GM18511 (cell line): ENCODE measurements around the gene GATA5.
"Not testable (repeated sequence)": the region's sequence is repeated elsewhere in the genome, so short reads cannot be mapped to it uniquely, and the experiment has no call there.

Source experiments
- ATAC-seq: cut with Tn5 transposase; IDR thresholded peaks from one replicate; pipeline ENCODE4 v1.9.1; 2021; ENCODE audit warnings: mild to moderate bottlenecking, moderate library complexity; ENCODE audit not compliant: unreplicated experiment

Gene GATA5

GRCh38 chr20:62433658-62434497, 41.9 kb downstream of the GATA5 start:
- ATAC-seq: no peak

- no peak for ATAC-seq
Observed at GRCh38 chr20:62430866-62431447, 44.8 kb downstream of the GATA5 start.

GRCh38 chr20:62430311-62430853, 45.4 kb downstream of the GATA5 start:
- no peak for ATAC-seq

- no peak for ATAC-seq
Observed at GRCh38 chr20:62429455-62430310, 46.1 kb downstream of the GATA5 start.

- no peak for ATAC-seq
Observed at GRCh38 chr20:62428396-62429295, 47.1 kb downstream of the GATA5 start.

- no peak for ATAC-seq
Observed at GRCh38 chr20:62428002-62428372, 47.8 kb downstream of the GATA5 start.

- no peak for ATAC-seq
Observed at GRCh38 chr20:62427172-62428001, 48.4 kb downstream of the GATA5 start, which contains the start of gene RBBP8NL. RBBP8NL (minus strand) TSS chr20:62427539; CDS start chr20:62419647, 7,892 bp downstream.

GRCh38 chr20:62426699-62427131, 49.1 kb downstream of the GATA5 start:
- ATAC-seq: no peak

GRCh38 chr20:62426059-62426348, 49.8 kb downstream of the GATA5 start:
- not testable (repeated sequence) for ATAC-seq

GRCh38 chr20:62425281-62426058, 50.3 kb downstream of the GATA5 start:
- no peak for ATAC-seq

GRCh38 chr20:62424249-62425107, 51.3 kb downstream of the GATA5 start:
- ATAC-seq: no peak

- no peak for ATAC-seq
Observed at GRCh38 chr20:62423326-62423706, 52.5 kb downstream of the GATA5 start.

- ATAC-seq: no peak
Observed at GRCh38 chr20:62422636-62423325, 53.0 kb downstream of the GATA5 start.

- no peak for ATAC-seq
Observed at GRCh38 chr20:62421716-62421990, 54.1 kb downstream of the GATA5 start.

- no peak for ATAC-seq
Observed at GRCh38 chr20:62420846-62421715, 54.7 kb downstream of the GATA5 start.

GRCh38 chr20:62419759-62420158, 56.0 kb downstream of the GATA5 start:
- no peak for ATAC-seq
